Measurements from ENCODE around the gene SCGN.
"Not testable (repeated sequence)": the region's sequence is repeated elsewhere in the genome, so short reads cannot be mapped to it uniquely, and the experiment has no call there.

SCGN gene

DNA sequence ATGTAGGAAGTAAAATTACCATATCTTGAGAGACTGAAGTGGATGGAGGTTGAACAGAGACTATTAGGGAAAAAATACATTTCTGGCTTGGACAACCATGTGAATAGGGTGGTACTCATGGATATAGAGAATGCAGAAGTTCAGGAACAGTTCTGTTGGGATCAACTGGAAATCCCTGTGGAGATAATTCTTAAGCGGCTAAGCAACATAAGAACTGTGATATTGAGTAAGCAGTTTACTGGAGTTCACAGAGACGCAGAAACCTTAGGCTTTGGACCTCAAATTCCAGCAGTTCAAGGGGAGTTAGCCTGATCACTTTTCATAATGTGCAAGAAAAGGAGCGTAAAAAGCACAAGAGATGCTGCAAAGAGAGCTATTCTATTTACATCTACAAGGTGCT lies 78.9 kb downstream of the SCGN start:
- DNase-seq (ENCODE audit: low read depth): no peak

DNA sequence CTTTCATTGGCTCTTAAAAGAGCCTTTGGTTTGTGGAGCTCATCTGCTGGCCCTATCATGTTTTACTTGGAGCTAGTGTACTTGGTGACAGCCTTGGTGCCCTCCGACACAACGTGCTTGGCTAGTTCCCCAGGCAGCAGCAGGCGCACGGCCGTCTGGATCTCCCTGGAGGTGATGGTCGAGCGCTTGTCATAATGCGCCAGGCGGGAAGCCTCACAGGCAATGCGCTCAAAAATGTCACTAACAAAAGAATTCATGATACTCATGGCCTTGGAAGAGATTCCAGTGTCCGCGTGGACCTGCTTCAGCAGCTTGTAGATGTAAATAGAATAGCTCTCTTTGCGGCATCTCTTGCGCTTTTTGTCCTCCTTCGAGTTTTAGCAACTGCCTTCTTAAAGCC lies 79.7 kb downstream of the SCGN start:
- no peak for DNase-seq (ENCODE audit: low read depth)

DNA sequence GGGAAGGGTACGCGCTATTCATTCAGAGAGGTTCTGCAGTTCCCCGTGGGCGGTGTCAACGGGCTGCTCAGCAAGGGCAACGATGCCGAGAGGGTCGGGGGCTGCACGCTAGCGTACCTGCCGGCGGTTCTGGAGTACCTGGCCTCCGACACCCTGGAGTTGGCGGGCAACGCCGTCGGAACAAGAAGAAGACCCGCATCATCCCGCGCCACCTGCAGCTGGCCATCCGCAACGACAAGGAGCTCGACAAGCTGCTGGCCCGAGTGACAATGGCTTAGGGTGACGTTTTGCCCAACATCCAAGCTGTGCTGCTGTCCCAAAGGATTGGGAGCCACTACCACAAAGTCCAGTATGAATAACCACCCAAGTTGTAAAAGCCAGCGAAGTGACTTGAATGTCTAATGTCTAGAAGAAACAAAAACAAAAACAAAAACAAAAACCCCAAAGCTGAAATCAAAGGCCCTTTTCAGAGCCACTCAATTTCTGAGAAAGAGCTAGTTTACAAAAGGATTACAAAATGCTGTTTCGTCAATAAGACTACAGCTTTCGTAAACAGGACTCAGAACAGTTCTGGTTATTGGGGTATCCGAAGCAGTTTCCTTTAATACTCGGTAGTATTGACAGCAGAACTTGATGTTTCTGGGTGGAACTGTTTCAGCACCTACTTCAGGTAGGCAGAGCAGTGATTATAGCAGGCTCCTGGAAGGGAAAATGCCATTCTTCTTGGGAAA lies 80.6 kb downstream of the SCGN start:
- no peak for DNase-seq (ENCODE audit: low read depth)

DNA sequence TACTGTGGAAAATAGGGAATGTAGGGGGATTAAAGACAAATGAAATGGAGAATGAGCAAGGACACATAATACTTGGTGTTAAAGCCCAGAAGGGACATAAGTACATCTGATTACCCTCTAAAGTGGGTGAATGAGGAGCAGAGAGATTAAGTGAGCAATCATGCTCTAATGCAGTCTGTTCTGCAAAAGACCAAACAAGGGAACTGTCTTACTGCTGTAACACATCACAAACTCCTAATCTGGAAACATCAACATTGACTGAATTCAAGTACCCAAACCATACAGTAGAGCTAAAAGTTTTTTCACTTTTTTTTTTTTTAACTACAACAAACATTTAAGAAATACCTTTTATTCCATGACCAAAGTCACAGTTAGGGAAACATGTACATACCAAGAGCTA lies 83.2 kb downstream of the SCGN start:
- no peak for DNase-seq (ENCODE audit: low read depth)

DNA sequence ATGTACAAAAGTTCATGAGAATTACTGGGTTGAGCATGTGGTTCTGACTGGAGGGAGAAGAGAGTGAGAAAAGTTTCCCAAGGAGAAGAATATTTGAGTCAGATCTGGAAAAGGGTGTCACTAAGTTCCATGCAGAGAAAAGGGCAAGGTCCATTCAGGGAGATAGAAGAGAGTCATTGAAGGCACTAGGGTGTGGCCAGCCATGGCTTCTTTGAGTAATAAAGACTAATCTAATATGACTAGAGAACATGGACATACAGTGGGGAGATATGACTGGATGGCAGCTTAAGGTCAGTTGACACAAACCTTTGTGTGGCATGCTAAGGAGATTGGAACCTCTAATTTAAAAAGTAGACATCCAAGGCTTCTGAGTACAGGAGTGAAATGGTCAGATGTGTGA lies 91.9 kb downstream of the SCGN start:
- no peak for DNase-seq (ENCODE audit: low read depth)

DNA sequence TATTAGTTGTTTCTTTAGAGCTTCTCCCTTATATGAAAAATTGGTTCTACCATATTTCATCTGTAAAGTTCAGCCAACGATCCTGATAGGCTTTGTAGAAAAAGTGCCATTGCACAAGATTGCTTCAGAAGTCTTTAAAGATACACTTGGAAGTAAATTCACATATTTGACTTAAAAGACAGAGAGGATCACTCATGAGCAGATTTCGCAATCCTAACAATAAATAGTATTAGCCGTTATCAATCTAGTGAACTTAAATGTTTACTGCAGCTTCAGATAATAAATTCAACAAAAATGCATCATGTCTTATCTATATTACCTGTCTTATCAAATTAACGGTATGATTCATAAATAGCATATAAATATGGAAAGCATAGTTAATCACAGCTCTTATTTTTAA lies 93.8 kb downstream of the SCGN start:
- no peak for DNase-seq (ENCODE audit: low read depth)

DNA sequence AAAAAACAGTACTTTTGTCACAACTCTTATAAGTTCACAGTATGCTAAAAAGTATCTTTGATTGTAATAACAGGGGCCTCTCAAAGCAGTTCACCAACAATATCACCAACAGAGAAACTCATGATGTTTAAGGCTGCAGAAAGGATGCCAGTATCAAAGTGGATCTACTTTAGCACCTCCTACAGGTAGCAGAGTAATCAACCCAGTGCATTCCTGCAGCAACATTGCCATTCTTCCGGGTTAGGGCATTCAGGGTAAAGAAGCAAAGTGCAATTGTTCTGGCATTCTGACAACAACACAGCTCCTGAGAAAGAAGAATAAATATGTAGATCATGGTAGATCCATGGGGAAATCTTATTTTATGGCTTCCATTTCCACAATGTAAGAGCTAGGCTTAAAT lies 95.0 kb downstream of the SCGN start:
- DNase-seq (ENCODE audit: low read depth): no peak

DNA sequence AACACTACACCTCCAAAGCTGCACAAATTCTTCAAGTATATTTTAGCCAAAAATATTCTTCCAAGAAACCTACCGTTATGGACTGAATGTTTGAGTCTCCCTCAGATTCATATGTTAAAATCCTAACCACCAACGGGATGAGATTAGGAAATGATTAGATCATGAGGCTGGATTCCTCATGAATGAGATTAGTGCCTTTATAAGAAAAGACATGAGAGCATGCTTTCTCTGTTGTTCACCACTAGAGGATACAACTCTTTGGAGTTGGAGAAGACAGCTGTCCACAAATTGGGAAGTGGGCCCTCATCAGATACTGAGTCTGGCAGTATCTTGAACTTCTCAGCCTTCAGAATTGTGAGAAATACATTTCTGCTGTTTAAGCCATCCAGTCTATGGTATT lies 95.5 kb downstream of the SCGN start:
- no peak for DNase-seq (ENCODE audit: low read depth)

DNA sequence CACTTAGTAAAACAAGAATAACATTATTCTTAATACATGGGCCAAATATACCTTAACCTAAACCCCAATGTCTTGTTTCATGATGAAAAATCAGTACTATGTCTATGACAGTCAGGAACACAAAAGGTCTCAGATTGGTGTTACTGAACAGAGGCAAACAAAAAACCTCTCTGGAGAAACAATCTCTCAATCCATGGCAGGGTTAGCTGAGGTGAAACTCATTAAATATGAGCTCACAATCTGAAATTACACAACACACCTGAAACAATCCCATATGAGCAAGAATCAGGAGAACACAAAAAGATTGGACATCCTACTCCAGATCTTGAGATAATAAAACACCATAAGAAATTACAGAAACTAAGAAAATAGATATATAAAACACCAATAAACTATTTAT lies 96.0 kb downstream of the SCGN start:
- no peak for DNase-seq (ENCODE audit: low read depth)

DNA sequence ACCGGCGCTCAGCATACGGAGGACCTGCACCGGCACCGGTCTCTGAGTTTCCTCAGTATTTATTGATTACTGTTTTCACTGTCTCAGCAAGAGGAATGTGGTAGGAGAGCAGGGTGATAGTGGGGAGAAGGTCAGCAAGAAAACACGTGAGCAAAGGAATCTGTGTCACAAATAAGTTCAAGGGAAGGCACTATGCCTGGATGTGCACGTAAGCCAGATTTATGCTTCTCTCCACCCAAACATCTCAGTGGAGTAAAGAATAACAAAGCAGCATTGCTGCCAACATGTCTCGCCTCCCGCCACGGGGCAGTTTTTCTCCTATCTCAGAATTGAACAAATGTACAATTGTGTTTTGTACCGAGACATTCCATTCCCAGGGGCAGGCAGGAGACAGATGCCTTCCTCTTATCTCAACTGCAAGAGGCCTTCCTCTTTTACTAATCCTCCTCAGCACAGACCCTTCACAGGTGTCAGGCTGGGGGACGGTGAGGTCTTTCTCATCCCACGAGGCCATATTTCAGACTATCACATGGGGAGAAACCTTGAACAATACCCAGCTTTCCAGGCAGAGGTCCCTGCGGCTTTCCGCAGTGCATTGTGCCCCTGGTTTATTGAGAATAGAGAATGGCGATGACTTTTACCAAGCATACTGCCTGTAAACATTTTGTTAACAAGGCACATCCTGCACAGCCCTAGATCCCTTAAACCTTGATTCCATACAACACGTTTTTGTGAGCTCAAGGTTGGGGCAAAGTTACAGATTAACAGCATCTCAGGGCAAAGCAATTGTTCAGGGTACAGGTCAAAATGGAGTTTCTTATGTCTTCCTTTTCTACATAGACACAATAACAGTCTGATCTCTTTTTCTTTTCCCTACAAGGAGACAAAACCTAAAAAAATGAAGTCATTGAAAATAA lies 96.8 kb downstream of the SCGN start:
- not testable (repeated sequence) for DNase-seq (ENCODE audit: low read depth)

DNA sequence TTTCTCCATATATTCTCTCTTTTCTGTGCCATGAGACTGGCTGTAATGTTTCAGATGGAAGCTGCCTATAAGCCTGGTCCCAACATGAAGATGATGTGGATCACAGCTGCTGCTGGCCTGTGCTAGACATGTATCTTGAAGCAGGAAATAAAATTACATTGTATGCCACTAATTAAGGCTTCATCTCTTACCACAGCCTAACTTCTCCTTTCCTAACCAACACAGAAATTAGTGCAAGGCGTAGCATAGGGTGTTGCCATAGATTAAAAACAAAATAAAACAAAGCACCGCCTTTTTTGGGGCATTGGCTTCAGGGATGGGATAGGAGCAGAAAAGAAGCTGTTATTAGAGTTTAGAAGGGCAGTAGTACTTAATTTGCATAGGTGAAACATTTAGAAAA lies 97.8 kb downstream of the SCGN start:
- no peak for DNase-seq (ENCODE audit: low read depth)

DNA sequence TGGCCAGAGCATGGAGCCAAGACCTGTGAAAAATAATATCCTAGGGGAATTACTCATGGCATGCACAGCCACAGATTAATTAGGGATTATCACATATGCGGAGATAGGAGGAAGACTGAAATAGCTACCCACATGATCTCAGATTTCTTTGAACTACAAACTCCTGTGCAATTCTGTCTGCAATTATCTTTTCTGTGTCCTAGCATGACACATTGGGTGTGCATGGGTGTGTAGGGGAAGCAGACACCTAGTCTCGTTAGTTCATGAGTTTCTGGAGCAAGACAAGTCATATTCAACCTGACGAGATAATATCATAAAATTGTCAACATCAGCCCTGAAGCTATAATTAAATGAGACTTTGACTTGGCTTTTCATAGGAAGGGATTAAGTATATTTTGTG lies 98.9 kb downstream of the SCGN start:
- DNase-seq (ENCODE audit: low read depth): no peak
